Pancreas (tissue), 10 donors: Measurements from ENCODE around the gene EXO1. TPM values are rescaled to one million over a fixed set of nuclear protein-coding genes. Genes with fewer than 3 reads are reported as not detected.

Experiments
- ATAC-seq, 4 donors: fragments of 200-7000 bp; cut with Tn5 transposase; one replicate each; pipeline versions ENCODE4 v1.8.0 to v1.9.1; 2020; ENCODE audit warnings: mild to moderate bottlenecking in 4 of 4, moderate library complexity in 4 of 4
- DNase-seq, 6 donors: peaks; one replicate each; pipeline ENCODE4 v3.0.0-alpha.2; 2020
- FAIRE-seq: peaks from 2 replicates; lab custom pipeline; 2012; peaks lifted over from hg19 to GRCh38; lab: Jason Lieb, UNC
- H3K27ac ChIP-seq, 4 donors: fragments of 200-600 bp; sonication (generic); 1 replicate in 3 of 4; 2 replicates in 1 of 4; pipeline versions ENCODE4 v1.5.0 to v1.8.0; 2020
- H3K27me3 ChIP-seq, 4 donors: fragments of 200-600 bp; one replicate each; pipeline ENCODE4 v1.8.0; 2021
- H3K36me3 ChIP-seq, 3 donors: fragments of 200-600 bp; sonication (generic) in 1 of 3; one replicate each; pipeline versions ENCODE4 v1.5.0 to v1.8.0; 2020 to 2021
- H3K4me1 ChIP-seq, 3 donors: fragments of 200-600 bp; one replicate each; pipeline ENCODE4 v1.8.0; 2021
- H3K4me3 ChIP-seq, 4 donors: fragments of 200-600 bp; sonication (generic) in 2 of 4; one replicate each; pipeline versions ENCODE4 v1.5.0 to v1.8.0; 2020 to 2021
- H3K9me3 ChIP-seq, 4 donors: fragments of 200-600 bp; one replicate each; pipeline ENCODE4 v1.8.0; 2021
- CTCF ChIP-seq, 4 donors: fragments of 200-600 bp; sonication (generic) in 3 of 4; IDR thresholded peaks; one replicate each; pipeline versions ENCODE4 v1.5.0 to v1.8.0; 2021; ENCODE audit warnings: antibody characterized with exemption in 4 of 4
- WGBS, 2 donors: extraction: QIAGEN DNeasy Blood & Tissue Kit; methylation state at CpG; one replicate each; pipeline ENCODE4 v1.1.7; 2013; 5-methylcytosine and 5-hydroxymethylcytosine counted together
- intact Hi-C, 3 donors: fragments of 100-400 bp; cut with DNase I; formaldehyde crosslinking; loops; one replicate each; pipeline versions ENCODE4 v1.11.1 to v1.14.2; 2022
- polyA plus RNA-seq, 2 donors: library from polyadenylated mRNA; stranded (reverse); fragments of 200-250 nt; gene quantifications; one replicate each; pipeline ENCODE4 v1.2.3, GENCODE V29; 2013
- total RNA-seq, 6 donors: library from RNA; stranded (reverse); fragmentation: NEBNext Ultra II Directional in 4 of 6; extraction: Animal tissue kit (Norgen Biotek cat#: 25700) in 4 of 6; gene quantifications; one replicate each; pipeline versions ENCODE4 v1.2.1 to v1.2.4, GENCODE V29; 2021 to 2023
- donor health status: healthy with polysubstance abuse.
- donor health status: DM: no; HTN: no; CAD: no; lungs with moderate emphysema.
- donor health status: DM: no; HTN: no; CAD: no.
- donor health status: control.
- donor health status: control.
- donor health status: Bipolar disorder and iron deficiency.
- donor health status: DM: yes; HTN: yes; CAD: no.
- donor health status: DM: no; HTN: no; CAD: no.
- donor health status: DM: no; HTN: no; CAD: no.
- donor health status: DM: yes; HTN: yes; CAD: no.

EXO1 gene
- total and polyA plus RNA-seq, 8 donors = 0.08 to 0.84 (median 0.34) TPM; not detected in 2

- H3K4me3 ChIP-seq = no peak overlapping the region
- H3K27ac ChIP-seq = no peak overlapping the region
- 93 to 96% methylated on average over 6 of the region's 6 CpGs for WGBS, 2 donors
- no peak for TF ChIP-seq CTCF (IDR thresholded peaks at IDR 0.05)
- H3K36me3 ChIP-seq = no peaks in the 10 kb centered on the region
- intact Hi-C loops = no loop called here
- no peaks in the 10 kb centered on the region for H3K4me1 ChIP-seq
- ATAC-seq (no peak), DNase-seq (no peak), FAIRE-seq (no peak)
- H3K9me3 ChIP-seq = no peaks in the 10 kb centered on the region
- H3K27me3 ChIP-seq = no peaks in the 10 kb centered on the region
Observed at GRCh38 chr1:241881440-241881839, 33.4 kb downstream of the EXO1 start.

DNA sequence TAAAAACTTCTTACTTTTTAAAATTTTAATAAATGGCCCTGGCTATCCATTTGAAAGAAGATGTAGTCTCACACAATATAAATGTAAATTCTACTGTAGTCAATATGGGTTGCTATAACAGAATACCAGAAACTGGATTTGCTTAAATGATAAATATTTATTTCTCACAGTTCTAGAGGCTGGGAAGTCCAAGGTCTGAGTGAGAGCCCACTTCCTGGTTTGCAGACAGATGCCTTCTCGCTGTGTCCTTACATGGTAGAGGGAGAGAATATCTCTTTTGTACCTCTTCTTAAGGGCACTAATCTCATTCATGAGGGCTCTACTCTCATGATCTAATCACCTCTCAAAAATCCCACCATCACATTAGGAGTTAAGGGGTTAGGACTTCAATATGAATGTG is 35.2 kb downstream of the EXO1 start:
- ATAC-seq (no peak), FAIRE-seq (no peak), DNase-seq (no peak)
- no peaks in the 10 kb centered on the region for H3K4me1 ChIP-seq
- WGBS, 2 donors = 0 to 91% methylated on average over 1 of the region's 1 CpG
- no peak overlapping the region for H3K4me3 ChIP-seq
- no peak overlapping the region for H3K27ac ChIP-seq
- no peaks in the 10 kb centered on the region for H3K27me3 ChIP-seq
- no peak for TF ChIP-seq CTCF (IDR thresholded peaks at IDR 0.05)
- no peaks in the 10 kb centered on the region for H3K9me3 ChIP-seq
- H3K36me3 ChIP-seq = no peaks in the 10 kb centered on the region
- intact Hi-C loops = no loop called here

- no peak overlapping the region for H3K27ac ChIP-seq
- no peaks in the 10 kb centered on the region for H3K9me3 ChIP-seq
- FAIRE-seq (no peak), ATAC-seq (no peak), DNase-seq (no peak)
- 93 to 94% methylated on average over 4 of the region's 4 CpGs for WGBS, 2 donors
- H3K36me3 ChIP-seq = no peaks in the 10 kb centered on the region
- intact Hi-C loops = no loop called here
- no peaks in the 10 kb centered on the region for H3K4me1 ChIP-seq
- no peaks in the 10 kb centered on the region for H3K27me3 ChIP-seq
- H3K4me3 ChIP-seq = no peak overlapping the region
- no peak for TF ChIP-seq CTCF (IDR thresholded peaks at IDR 0.05)
Observed at GRCh38 chr1:241888232-241888631, 40.2 kb downstream of the EXO1 start.

- no peak for FAIRE-seq
- Histone ChIP-seq H3K9me3 (no peaks in the 10 kb centered on the region), H3K4me1 (no peaks in the 10 kb centered on the region), H3K36me3 (no peaks in the 10 kb centered on the region), H3K27me3 (no peaks in the 10 kb centered on the region), H3K27ac (no peak overlapping the region), H3K4me3 (no peak overlapping the region)
- no peak for TF ChIP-seq CTCF (IDR thresholded peaks at IDR 0.05)
- no peak for ATAC-seq
- DNase-seq = no peak
- intact Hi-C loops = no loop called here
- WGBS, 2 donors = 82 to 89% methylated on average over 3 of the region's 3 CpGs
Observed at GRCh38 chr1:241891296-241891695, 43.3 kb downstream of the EXO1 start.

- TF ChIP-seq CTCF (IDR thresholded peaks at IDR 0.05) = no peak
- intact Hi-C loops = no loop called here
Observed at GRCh38 chr1:241894016-241894415, 46.0 kb downstream of the EXO1 start.

More at GRCh38 chr1:241894016-241894415, 46.0 kb downstream of the EXO1 start:
- Histone ChIP-seq H3K36me3 (no peaks in the 10 kb centered on the region), H3K27me3 (no peaks in the 10 kb centered on the region), H3K9me3 (no peaks in the 10 kb centered on the region), H3K27ac (no peak overlapping the region), H3K4me3 (no peak overlapping the region), H3K4me1 (no peaks in the 10 kb centered on the region)
- no peak for ATAC-seq
- no peak for FAIRE-seq
- WGBS, 2 donors = 61 to 73% methylated on average over 3 of the region's 3 CpGs
- DNase-seq = no peak
